GM20431 (cell line): ENCODE measurements around the gene CDH18.

Experiments
- in situ Hi-C: fragments of 300-500 bp; cut with MseI, MboI; formaldehyde crosslinking; loops from one replicate; pipeline ENCODE4 v1.15.0; 2020; ENCODE audit warnings: low sequenced_read_pairs; ENCODE audit not compliant: unreplicated experiment

CDH18 gene

GRCh38 chr5:19987612-19988361 is at the start of gene CDH18:
Gene CDH18 (minus strand): TSS chr5:19988200. CDS start chr5:19838986, 149,214 bp downstream.
- in situ Hi-C loops = no loop called here

- in situ Hi-C loops = no loop called here
Measured at GRCh38 chr5:20034717-20035116, 46.7 kb upstream of the CDH18 start.

GRCh38 chr5:20033881-20034280 is 45.9 kb upstream of the CDH18 start:
- in situ Hi-C loops = no loop called here

GRCh38 chr5:20032896-20033295 is 44.9 kb upstream of the CDH18 start:
- in situ Hi-C loops = no loop called here

DNA sequence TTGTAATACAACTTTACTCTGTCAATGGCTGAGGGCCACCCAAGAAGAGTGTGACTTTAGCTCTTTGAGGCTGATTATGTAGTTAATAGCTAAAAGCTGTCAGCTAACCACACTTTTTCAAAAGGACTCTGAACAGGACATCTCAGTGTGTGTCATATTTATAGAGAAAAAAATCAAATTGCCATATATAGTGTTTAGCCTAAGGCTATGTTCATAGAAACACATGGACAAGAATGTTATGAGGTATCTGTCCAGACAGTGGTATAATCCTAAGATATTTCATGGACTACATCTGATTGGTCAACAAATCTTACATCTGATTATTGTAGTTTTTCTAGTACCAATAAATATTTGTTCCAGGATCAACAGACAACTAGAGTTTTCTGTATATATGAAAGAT is 42.1 kb upstream of the CDH18 start:
- in situ Hi-C loops = no loop called here

- in situ Hi-C loops = no loop called here
Measured at GRCh38 chr5:20029266-20029665, 41.3 kb upstream of the CDH18 start.

DNA sequence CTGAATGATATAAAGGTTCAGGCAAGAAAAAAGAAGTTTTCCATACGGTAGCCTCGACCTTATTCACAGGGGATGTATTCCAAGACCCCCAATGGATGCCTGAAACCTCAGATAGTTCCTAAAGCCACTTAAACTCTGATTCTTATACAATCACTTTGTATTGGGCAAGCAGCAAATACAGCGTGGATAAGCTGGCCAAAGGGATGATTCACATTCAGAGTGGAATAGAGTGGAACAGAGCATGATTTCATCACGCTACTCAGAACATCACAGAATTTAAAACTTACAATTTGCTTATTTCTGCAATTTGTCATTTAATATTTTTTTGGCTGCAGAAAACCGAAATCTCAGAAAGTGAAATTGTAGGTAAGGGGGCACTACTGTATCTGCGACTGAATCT is 40.5 kb upstream of the CDH18 start:
- in situ Hi-C loops = no loop called here

- in situ Hi-C loops = no loop called here
Measured at GRCh38 chr5:20023686-20024180, 35.7 kb upstream of the CDH18 start.

- in situ Hi-C loops = no loop called here
Measured at GRCh38 chr5:20020247-20020646, 32.2 kb upstream of the CDH18 start.

DNA sequence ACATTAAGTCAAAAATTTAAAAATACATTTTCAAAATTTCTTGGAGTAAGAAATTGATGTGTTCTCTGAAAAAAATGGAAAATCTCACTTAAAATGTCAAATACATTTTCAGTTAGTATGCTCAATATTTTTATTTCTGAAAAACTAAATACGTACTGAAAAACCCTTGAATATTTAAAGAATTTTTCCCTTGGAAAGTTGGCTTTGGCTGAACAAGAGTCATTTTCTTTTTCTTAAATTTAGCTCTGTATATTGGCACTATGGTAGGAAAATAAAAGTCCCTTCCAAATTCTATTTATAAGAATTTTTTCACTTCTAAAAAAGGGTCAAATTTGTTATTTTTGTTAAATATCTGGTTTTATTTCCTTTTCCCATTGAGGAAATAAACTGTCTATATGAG is 29.0 kb upstream of the CDH18 start:
- in situ Hi-C loops = no loop called here

DNA sequence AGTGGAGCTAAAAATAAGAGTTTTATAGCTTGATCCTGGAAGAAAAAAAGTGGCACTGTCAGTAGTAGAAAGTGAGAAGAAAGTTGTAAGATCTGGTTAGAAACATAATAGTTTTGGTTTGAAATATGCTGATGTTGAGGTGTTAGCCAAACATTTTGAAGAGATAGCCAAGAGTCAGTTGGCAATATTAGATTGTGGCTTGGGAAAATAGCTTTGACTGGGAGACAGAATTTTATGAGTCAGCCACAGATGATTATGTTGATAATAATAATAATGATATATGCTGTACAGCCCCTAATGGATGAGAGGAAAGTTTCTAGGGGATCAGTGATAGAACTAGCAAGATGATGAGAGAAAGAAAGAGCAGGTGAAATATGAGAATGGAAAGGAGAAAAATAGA is 12.4 kb upstream of the CDH18 start:
- in situ Hi-C loops = no loop called here

GRCh38 chr5:19988457-19988856 is 457 bp upstream of the CDH18 start:
- in situ Hi-C loops = no loop called here

GRCh38 chr5:19986806-19987205 is 1.2 kb downstream of the CDH18 start:
- in situ Hi-C loops = no loop called here

DNA sequence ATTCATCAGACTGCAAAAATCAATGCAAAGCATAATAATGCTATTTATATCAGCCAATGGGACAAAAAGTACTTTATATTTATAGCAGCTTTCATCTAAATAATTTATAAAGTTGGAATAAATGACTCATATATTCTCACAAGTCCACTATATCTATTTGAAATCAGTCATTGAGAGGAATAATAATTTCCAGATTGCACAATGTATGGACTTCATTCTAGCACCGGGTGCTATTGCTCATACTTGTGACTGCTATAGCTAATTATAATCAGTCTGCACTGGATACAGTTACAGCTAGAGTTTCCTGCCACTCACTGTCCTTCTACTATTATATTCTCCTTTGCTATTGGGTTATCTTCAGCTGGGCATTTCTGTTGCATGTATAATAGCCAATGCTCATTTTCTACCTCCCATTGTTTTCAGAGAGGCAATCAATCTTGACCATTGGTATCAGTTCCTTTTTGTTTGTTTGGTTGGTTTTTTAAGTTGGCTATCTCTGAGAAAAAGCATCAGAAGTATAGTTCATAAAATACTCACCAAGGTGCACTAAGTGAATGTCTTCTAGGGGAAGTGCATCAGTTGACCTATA is 1.9 kb downstream of the CDH18 start:
- in situ Hi-C loops = no loop called here

GRCh38 chr5:19978476-19978875 is 9.5 kb downstream of the CDH18 start:
- in situ Hi-C loops = no loop called here

DNA sequence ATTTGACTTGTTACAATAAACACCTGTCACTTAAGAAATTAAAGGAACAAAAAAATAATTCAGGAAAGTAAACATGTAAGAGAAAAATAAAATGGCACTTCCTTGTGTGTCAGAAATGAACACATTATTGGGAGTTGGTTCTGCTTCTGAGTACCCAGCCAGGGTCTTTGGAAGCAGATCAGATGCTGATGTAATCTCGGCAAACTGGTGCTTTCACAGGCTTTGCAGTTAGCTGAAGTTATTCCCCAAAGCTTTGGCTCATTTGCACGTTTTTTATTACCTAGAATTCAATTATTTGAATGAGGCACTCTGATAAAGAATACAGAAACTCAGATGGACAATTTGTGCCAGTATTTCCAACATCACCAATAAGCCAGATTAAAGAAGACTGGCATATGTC is 10.9 kb downstream of the CDH18 start:
- in situ Hi-C loops = no loop called here

GRCh38 chr5:19975795-19976194 is 12.2 kb downstream of the CDH18 start:
- in situ Hi-C loops = no loop called here

GRCh38 chr5:19960451-19960850 is 27.5 kb downstream of the CDH18 start:
- in situ Hi-C loops = no loop called here

GRCh38 chr5:19959830-19960384 is 28.1 kb downstream of the CDH18 start:
- in situ Hi-C loops = no loop called here

DNA sequence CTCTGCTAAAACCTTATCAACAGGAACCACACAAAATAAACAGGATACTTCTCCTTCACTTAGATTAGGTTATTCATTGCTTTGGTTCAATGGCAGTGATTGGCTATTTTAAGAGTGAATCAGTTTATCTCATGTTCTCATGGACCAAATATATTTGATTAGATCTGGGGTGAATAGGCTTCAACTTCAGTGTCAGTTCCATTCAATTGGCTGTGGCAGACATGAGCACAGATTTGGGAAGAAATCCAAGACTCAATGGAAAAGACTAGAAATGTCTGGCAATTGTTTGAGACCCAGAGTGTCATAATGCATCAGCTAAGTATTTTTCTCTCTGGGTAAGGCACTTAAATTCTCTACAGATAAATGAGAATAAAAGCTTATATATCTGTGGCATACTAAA is 37.1 kb downstream of the CDH18 start:
- in situ Hi-C loops = no loop called here

DNA sequence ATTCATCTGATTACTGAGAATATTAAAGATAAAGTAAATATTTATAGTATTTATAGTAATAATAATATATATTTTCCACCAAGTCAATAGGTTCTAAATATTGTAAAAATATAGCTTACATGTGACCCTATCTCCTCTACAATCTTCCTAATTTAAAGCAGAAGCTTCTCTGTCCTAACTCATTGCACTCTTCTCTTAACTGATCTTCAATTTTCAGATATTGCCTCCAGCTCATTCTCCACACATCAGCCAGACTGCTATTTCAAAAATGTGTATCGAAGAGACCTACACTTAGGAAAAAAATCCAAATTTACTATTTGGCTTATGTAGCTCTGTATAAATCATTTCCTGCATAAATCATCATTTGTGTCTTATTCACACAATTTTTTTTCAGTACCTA is 47.8 kb downstream of the CDH18 start:
- in situ Hi-C loops = no loop called here
